ENCODE measurements around the gene EMP2. TPM values are rescaled to one million over a fixed set of nuclear protein-coding genes. Genes with fewer than 3 reads are reported as not detected.

Gene EMP2
- 51.0 and 55.5 TPM in 2 replicates for total RNA-seq

GRCh38 chr16:10579965-10580882 lies at the start of gene EMP2:
EMP2 (minus strand) TSS chr16:10580598; CDS start chr16:10547617, 32,981 bp downstream.

Small RNAs within 50 kb of the gene (small RNA-seq; reads per million reads assigned to genes)
- not detected for gene RNU6-633P

Other genes with a start within 250 kb of the EMP2 start
- 11.7 and 14.1 TPM in 2 replicates for gene ATF7IP2, start 194.5 kb downstream of the EMP2 start, total RNA-seq
- gene TEKT5, start 114.3 kb upstream of the EMP2 start, total RNA-seq = 0.13 and 0.22 TPM in 2 replicates
- 22.0 and 23.3 TPM in 2 replicates for gene NUBP1, start 163.2 kb upstream of the EMP2 start, total RNA-seq
- gene TVP23A, start 238.2 kb upstream of the EMP2 start, total RNA-seq = under 0.01 and 0.11 TPM in 2 replicates